Liver (tissue), 3 donors: Measurements from ENCODE around the gene PPP2R5A.

Experiments used
- EGR1 ChIP-seq, 2 donors: IDR thresholded peaks; 2 replicates each; pipeline ENCODE4 v1.6.1; 2016 to 2018; ENCODE audit warnings: antibody characterized with exemption in 2 of 2, low read depth in 2 of 2
- JUND ChIP-seq, 2 donors: IDR thresholded peaks; 2 replicates each; pipeline ENCODE4 v1.6.1; 2016; ENCODE audit warnings: antibody characterized with exemption in 2 of 2
- RAD21 ChIP-seq, 2 donors: IDR thresholded peaks; 2 replicates each; pipeline ENCODE4 v1.6.1; 2016; ENCODE audit warnings: antibody characterized with exemption in 2 of 2, mild to moderate bottlenecking in 2 of 2
- RXRA ChIP-seq, 2 donors: IDR thresholded peaks; 2 replicates each; pipeline ENCODE4 v1.6.1; 2017 to 2018; ENCODE audit warnings: antibody characterized with exemption in 2 of 2, mild to moderate bottlenecking in 1 of 2
- SP1 ChIP-seq: IDR thresholded peaks from 2 replicates; pipeline ENCODE4 v1.6.1; 2018; ENCODE audit warnings: antibody characterized with exemption, mild to moderate bottlenecking
- TAF1 ChIP-seq: conservative IDR thresholded peaks from 2 replicates; pipeline ENCODE4 v1.6.1; 2016; ENCODE audit warnings: antibody characterized with exemption, mild to moderate bottlenecking
- YY1 ChIP-seq: IDR thresholded peaks from 2 replicates; pipeline ENCODE4 v1.6.1; 2016; ENCODE audit warnings: antibody characterized with exemption, mild to moderate bottlenecking
- TF ChIP-seq, protein P1 (sequence below): fragments of 150-350 bp; IDR thresholded peaks from 2 replicates; pipeline ENCODE4 v1.5.1; 2017; ENCODE audit warnings: improper control_type of control experiment, low read depth, low read length; ENCODE audit not compliant: missing input control
- TF ChIP-seq, protein P2 (sequence below): IDR thresholded peaks from 2 replicates; pipeline ENCODE4 v1.6.1; 2016; ENCODE audit warnings: antibody characterized with exemption
- TF ChIP-seq, protein P3 (sequence below): IDR thresholded peaks from 2 replicates; pipeline ENCODE4 v1.6.1; 2016; ENCODE audit warnings: antibody characterized with exemption
- TF ChIP-seq, protein P4 (sequence below): IDR thresholded peaks from 2 replicates; pipeline ENCODE4 v1.6.1; 2016; ENCODE audit warnings: antibody characterized with exemption, mild to moderate bottlenecking
- donor health status: healthy.
- donor health status: healthy.

DNA sequence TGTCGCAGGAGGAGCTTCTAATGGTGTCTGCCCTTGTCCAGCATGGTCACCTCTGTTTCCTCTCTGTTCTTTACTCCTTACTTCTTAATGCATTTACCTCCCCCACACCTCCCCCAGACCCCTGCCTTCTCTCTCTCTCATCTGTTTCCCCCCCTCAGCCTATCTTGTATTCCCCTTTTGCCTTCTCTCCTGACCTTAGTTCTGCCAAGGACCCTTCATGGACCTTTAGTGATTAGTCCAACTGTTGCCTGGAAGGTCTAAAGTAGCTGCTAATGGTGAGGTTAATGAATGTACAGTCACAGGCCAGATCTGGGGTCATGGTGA lies 42.3 kb upstream of the PPP2R5A start:
- TF ChIP-seq TAF1 (no peak), EGR1 (IDR thresholded peaks at IDR 0.05; ENCODE audit: low read depth in 2 of 2) (no peak), RXRA (IDR thresholded peaks at IDR 0.05) (no peak), YY1 (no peak), RAD21 (IDR thresholded peaks at IDR 0.05) (no peak), JUND (IDR thresholded peaks at IDR 0.05) (no peak), SP1 (no peak)
- TF ChIP-seq, protein P1, sequence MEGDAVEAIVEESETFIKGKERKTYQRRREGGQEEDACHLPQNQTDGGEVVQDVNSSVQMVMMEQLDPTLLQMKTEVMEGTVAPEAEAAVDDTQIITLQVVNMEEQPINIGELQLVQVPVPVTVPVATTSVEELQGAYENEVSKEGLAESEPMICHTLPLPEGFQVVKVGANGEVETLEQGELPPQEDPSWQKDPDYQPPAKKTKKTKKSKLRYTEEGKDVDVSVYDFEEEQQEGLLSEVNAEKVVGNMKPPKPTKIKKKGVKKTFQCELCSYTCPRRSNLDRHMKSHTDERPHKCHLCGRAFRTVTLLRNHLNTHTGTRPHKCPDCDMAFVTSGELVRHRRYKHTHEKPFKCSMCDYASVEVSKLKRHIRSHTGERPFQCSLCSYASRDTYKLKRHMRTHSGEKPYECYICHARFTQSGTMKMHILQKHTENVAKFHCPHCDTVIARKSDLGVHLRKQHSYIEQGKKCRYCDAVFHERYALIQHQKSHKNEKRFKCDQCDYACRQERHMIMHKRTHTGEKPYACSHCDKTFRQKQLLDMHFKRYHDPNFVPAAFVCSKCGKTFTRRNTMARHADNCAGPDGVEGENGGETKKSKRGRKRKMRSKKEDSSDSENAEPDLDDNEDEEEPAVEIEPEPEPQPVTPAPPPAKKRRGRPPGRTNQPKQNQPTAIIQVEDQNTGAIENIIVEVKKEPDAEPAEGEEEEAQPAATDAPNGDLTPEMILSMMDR = no peak
- TF ChIP-seq, protein P2, sequence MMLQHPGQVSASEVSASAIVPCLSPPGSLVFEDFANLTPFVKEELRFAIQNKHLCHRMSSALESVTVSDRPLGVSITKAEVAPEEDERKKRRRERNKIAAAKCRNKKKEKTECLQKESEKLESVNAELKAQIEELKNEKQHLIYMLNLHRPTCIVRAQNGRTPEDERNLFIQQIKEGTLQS = no peak
- TF ChIP-seq, protein P3, sequence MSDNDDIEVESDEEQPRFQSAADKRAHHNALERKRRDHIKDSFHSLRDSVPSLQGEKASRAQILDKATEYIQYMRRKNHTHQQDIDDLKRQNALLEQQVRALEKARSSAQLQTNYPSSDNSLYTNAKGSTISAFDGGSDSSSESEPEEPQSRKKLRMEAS = no peak
- TF ChIP-seq, protein P4, sequence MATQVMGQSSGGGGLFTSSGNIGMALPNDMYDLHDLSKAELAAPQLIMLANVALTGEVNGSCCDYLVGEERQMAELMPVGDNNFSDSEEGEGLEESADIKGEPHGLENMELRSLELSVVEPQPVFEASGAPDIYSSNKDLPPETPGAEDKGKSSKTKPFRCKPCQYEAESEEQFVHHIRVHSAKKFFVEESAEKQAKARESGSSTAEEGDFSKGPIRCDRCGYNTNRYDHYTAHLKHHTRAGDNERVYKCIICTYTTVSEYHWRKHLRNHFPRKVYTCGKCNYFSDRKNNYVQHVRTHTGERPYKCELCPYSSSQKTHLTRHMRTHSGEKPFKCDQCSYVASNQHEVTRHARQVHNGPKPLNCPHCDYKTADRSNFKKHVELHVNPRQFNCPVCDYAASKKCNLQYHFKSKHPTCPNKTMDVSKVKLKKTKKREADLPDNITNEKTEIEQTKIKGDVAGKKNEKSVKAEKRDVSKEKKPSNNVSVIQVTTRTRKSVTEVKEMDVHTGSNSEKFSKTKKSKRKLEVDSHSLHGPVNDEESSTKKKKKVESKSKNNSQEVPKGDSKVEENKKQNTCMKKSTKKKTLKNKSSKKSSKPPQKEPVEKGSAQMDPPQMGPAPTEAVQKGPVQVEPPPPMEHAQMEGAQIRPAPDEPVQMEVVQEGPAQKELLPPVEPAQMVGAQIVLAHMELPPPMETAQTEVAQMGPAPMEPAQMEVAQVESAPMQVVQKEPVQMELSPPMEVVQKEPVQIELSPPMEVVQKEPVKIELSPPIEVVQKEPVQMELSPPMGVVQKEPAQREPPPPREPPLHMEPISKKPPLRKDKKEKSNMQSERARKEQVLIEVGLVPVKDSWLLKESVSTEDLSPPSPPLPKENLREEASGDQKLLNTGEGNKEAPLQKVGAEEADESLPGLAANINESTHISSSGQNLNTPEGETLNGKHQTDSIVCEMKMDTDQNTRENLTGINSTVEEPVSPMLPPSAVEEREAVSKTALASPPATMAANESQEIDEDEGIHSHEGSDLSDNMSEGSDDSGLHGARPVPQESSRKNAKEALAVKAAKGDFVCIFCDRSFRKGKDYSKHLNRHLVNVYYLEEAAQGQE = no peak
